ENCODE results near the gene GPS2.

Gene GPS2

DNA sequence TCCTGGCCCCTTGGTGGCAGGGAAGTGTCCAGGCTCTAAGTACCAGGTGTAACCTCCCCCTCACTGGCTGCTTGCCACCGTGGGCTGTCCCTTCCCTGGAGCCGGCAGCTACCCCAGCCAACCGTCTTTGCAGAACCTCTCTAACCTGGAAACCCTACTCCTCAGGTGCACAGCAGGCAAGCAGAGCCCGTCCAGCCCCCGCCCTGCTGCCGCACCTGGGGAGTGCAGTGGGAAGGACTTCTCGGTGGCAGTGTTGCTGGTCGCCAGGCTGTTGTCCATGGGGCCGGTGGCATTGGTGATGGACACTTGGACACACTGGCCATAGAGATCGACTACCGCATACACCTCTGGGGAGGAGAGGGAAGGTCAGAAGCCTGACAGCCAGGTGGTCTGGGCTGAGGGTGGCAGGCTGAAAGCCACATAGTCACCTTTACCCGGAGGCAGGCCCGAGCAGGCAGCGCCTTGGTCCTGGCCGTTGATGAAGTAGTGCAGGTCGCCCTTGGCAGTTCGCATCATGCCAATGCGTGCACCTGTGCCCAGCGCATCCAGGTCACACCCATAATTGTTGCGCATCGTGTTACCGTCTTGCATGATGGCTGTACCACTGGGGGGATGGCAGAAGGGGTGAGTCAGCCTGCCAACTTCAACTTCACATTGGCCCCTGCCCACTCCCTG, 7.5 kb upstream of the GPS2 start:
- no peaks in the 10 kb centered on the region for H3K9me3 ChIP-seq (ENCODE audit: control insufficient read depth in 2 of 2, low read length in 2 of 2)
- no peak overlapping the region for H3K4me3 ChIP-seq (ENCODE audit: low read length in 2 of 2)
- no peaks in the 10 kb centered on the region for H3K27me3 ChIP-seq (ENCODE audit: control insufficient read depth in 2 of 2, insufficient read depth in 2 of 2, low read length in 2 of 2)
- H3K36me3 ChIP-seq (ENCODE audit: control insufficient read depth in 2 of 2, insufficient read depth in 2 of 2, low read length in 2 of 2): peaks cover 51 to 74% of the 10 kb centered on the region in 2 donors
- H3K27ac ChIP-seq (ENCODE audit: low read depth in 2 of 2, low read length in 2 of 2): no peak overlapping the region
- no peak overlapping the region for H3K9ac ChIP-seq (ENCODE audit: low read depth in 1 of 2, low read length in 2 of 2)
- peaks cover 0 to 3% of the 10 kb centered on the region in 2 donors for H3K4me1 ChIP-seq (ENCODE audit: control insufficient read depth in 2 of 2, insufficient read depth in 2 of 2, low read length in 2 of 2)

- H3K4me3 ChIP-seq (ENCODE audit: low read length in 2 of 2): no peak overlapping the region
- H3K36me3 ChIP-seq (ENCODE audit: control insufficient read depth in 2 of 2, insufficient read depth in 2 of 2, low read length in 2 of 2): peaks cover 51 to 72% of the 10 kb centered on the region in 2 donors
- peaks cover 0 to 3% of the 10 kb centered on the region in 2 donors for H3K4me1 ChIP-seq (ENCODE audit: control insufficient read depth in 2 of 2, insufficient read depth in 2 of 2, low read length in 2 of 2)
- no peak overlapping the region for H3K27ac ChIP-seq (ENCODE audit: low read depth in 2 of 2, low read length in 2 of 2)
- H3K9me3 ChIP-seq (ENCODE audit: control insufficient read depth in 2 of 2, low read length in 2 of 2): no peaks in the 10 kb centered on the region
- no peak overlapping the region for H3K9ac ChIP-seq (ENCODE audit: low read depth in 1 of 2, low read length in 2 of 2)
- no peaks in the 10 kb centered on the region for H3K27me3 ChIP-seq (ENCODE audit: control insufficient read depth in 2 of 2, insufficient read depth in 2 of 2, low read length in 2 of 2)
These were observed 6.3 kb upstream of the GPS2 start for GRCh38 chr17:7321466-7321865.

DNA sequence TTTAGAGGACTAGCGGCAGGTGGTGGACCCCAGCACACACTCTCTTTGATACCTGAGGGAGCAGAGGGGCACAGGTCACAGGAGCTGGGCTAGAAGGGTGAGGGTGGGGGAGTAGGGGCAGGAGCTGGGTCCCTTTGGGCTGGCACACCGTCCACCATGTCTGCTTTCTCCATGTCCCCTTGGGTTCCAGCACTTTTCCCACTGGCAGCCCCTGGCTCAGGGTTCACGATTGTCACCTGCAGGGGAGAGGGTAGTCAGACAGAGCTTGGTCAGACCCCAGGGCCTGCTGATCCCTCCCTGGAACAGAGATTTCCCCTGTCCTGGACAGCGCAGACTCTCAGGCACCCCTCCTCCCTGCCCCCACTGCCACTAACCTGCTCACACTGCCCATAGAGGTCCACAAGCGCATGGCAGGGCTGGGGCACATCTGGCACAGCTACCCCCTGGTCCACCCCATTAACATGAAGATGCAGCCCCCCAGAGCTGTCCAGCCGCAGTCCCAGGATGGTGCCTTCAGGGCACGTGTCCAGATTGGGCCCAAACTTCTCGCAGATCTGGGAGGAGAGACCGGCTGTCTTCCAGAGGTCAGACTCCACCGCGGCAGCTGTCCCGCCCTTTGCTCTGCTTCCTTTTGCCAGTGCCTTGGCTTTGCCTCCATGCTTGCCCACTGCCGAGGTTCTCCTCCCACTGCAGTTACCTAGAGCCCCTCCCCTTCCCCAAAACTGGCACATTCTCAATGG, 3.1 kb upstream of the GPS2 start:
- Histone ChIP-seq H3K4me3 (ENCODE audit: low read length in 2 of 2) (no peak overlapping the region), H3K4me1 (ENCODE audit: control insufficient read depth in 2 of 2, insufficient read depth in 2 of 2, low read length in 2 of 2) (peaks cover 14 to 18% of the 10 kb centered on the region in 2 donors), H3K9ac (ENCODE audit: low read depth in 1 of 2, low read length in 2 of 2) (no peak overlapping the region), H3K27ac (ENCODE audit: low read depth in 2 of 2, low read length in 2 of 2) (no peak overlapping the region), H3K9me3 (ENCODE audit: control insufficient read depth in 2 of 2, low read length in 2 of 2) (no peaks in the 10 kb centered on the region), H3K36me3 (ENCODE audit: control insufficient read depth in 2 of 2, insufficient read depth in 2 of 2, low read length in 2 of 2) (peaks cover 46 to 58% of the 10 kb centered on the region in 2 donors), H3K27me3 (ENCODE audit: control insufficient read depth in 2 of 2, insufficient read depth in 2 of 2, low read length in 2 of 2) (no peaks in the 10 kb centered on the region)

- Histone ChIP-seq H3K4me3 (ENCODE audit: low read length in 2 of 2) (no peak overlapping the region), H3K4me1 (ENCODE audit: control insufficient read depth in 2 of 2, insufficient read depth in 2 of 2, low read length in 2 of 2) (peaks cover 14 to 24% of the 10 kb centered on the region in 2 donors), H3K27me3 (ENCODE audit: control insufficient read depth in 2 of 2, insufficient read depth in 2 of 2, low read length in 2 of 2) (no peaks in the 10 kb centered on the region), H3K9ac (ENCODE audit: low read depth in 1 of 2, low read length in 2 of 2) (no peak overlapping the region), H3K36me3 (ENCODE audit: control insufficient read depth in 2 of 2, insufficient read depth in 2 of 2, low read length in 2 of 2) (peaks cover 46 to 58% of the 10 kb centered on the region in 2 donors), H3K9me3 (ENCODE audit: control insufficient read depth in 2 of 2, low read length in 2 of 2) (no peaks in the 10 kb centered on the region), H3K27ac (ENCODE audit: low read depth in 2 of 2, low read length in 2 of 2) (no peak overlapping the region)
These were observed 2.1 kb upstream of the GPS2 start for GRCh38 chr17:7317161-7317803.

DNA sequence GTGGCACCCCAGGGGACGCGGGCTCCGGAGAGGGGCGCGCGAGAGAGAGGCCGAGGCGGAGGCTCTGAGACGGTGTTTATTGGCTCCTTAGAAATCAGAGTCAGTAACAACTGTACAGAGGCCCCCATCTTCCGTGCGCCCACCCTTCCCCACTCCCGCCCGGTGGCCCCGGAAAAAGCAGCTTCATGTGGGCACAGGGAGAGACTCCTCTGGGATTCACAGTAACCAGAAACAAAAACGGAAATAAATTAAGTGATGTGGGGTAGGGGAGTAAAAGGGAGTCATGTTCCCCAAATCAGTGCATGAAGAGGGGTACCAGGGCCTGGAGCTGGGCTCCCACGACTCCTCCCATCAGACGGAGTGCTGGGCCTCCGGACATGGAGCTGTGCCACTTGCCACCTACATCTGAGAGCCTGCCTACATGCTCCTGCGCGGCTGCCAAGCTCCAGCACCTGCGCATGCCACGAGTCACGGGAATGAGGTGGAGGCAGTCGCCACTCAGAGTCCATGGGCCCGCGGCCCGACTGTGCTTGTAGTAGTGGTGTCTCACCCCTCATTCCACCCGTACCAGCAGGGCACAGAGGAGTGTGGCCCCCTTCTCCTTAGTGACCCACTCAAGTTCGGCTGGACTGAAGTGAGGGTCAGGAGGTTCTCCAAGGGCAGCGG, 543 bp upstream of the GPS2 start:
- H3K36me3 ChIP-seq (ENCODE audit: control insufficient read depth in 2 of 2, insufficient read depth in 2 of 2, low read length in 2 of 2): peaks cover 42 to 55% of the 10 kb centered on the region in 2 donors

GRCh38 chr17:7313890-7314718, 1.1 kb downstream of the GPS2 start:
- H3K27ac ChIP-seq (ENCODE audit: low read depth in 2 of 2, low read length in 2 of 2): peak overlapping the region; percentile 87 to 93
- H3K36me3 ChIP-seq (ENCODE audit: control insufficient read depth in 2 of 2, insufficient read depth in 2 of 2, low read length in 2 of 2): peaks cover 49 to 62% of the 10 kb centered on the region in 2 donors
- H3K27me3 ChIP-seq (ENCODE audit: control insufficient read depth in 2 of 2, insufficient read depth in 2 of 2, low read length in 2 of 2): no peaks in the 10 kb centered on the region
- H3K9ac ChIP-seq (ENCODE audit: low read depth in 1 of 2, low read length in 2 of 2): peak overlapping the region; percentile 86 to 87
- H3K4me1 ChIP-seq (ENCODE audit: control insufficient read depth in 2 of 2, insufficient read depth in 2 of 2, low read length in 2 of 2): peaks cover 26 to 35% of the 10 kb centered on the region in 2 donors
- peak overlapping the region; percentile 81 to 88 for H3K4me3 ChIP-seq (ENCODE audit: low read length in 2 of 2)
- no peaks in the 10 kb centered on the region for H3K9me3 ChIP-seq (ENCODE audit: control insufficient read depth in 2 of 2, low read length in 2 of 2)

More for the DNA sequence above, 543 bp upstream of the GPS2 start:
- no peaks in the 10 kb centered on the region for H3K9me3 ChIP-seq (ENCODE audit: control insufficient read depth in 2 of 2, low read length in 2 of 2)
- H3K9ac ChIP-seq (ENCODE audit: low read depth in 1 of 2, low read length in 2 of 2): peak overlapping the region; percentile 86 to 87
- no peaks in the 10 kb centered on the region for H3K27me3 ChIP-seq (ENCODE audit: control insufficient read depth in 2 of 2, insufficient read depth in 2 of 2, low read length in 2 of 2)
- H3K4me1 ChIP-seq (ENCODE audit: control insufficient read depth in 2 of 2, insufficient read depth in 2 of 2, low read length in 2 of 2): peaks cover 14 to 24% of the 10 kb centered on the region in 2 donors
- H3K4me3 ChIP-seq (ENCODE audit: low read length in 2 of 2): peak overlapping the region; percentile 81 to 88
- H3K27ac ChIP-seq (ENCODE audit: low read depth in 2 of 2, low read length in 2 of 2): peak overlapping the region; percentile 87 to 93

DNA sequence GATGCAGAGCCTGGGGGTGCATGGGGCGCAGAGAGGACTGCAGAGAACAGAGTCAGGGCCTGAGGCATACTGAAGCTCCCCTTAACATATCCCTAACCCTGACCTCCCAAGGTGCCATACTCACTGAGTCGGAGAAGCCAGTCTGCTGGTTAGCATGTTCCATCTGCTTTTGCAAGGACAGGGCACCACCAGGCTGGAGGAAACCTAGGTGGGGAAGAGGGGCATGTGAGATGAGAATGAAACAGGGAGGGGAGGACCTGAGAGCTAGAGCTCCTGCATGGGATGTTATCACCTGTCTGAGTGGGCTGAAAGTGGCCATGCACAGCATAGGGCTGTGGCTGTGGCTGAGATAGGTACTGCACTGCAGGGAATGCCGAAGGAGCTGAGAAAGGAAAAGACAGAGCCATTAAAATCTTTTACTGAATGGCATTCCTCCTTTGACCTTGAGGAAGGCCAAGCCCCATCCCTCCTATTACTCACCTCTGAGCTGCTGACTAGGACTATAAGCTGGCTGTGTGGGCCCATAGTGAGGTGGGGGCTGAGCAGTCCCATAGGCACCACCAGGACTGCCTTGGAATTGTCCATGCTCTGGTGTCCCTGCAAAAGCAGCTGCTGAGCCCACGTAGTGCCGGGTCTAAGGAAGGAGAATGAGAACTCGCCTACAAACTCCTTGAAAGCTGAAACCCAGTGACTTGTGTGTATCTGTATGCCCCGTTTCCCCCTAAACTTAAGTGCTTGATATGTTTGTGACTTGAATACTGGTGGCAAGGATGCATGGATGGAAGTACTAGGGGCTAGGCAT, 1.9 kb downstream of the GPS2 start:
- Histone ChIP-seq H3K4me3 (ENCODE audit: low read length in 2 of 2) (no peak overlapping the region), H3K9ac (ENCODE audit: low read depth in 1 of 2, low read length in 2 of 2) (no peak overlapping the region), H3K4me1 (ENCODE audit: control insufficient read depth in 2 of 2, insufficient read depth in 2 of 2, low read length in 2 of 2) (peaks cover 33 to 40% of the 10 kb centered on the region in 2 donors), H3K27me3 (ENCODE audit: control insufficient read depth in 2 of 2, insufficient read depth in 2 of 2, low read length in 2 of 2) (no peaks in the 10 kb centered on the region), H3K27ac (ENCODE audit: low read depth in 2 of 2, low read length in 2 of 2) (no peak overlapping the region), H3K9me3 (ENCODE audit: control insufficient read depth in 2 of 2, low read length in 2 of 2) (no peaks in the 10 kb centered on the region), H3K36me3 (ENCODE audit: control insufficient read depth in 2 of 2, insufficient read depth in 2 of 2, low read length in 2 of 2) (peaks cover 43 to 53% of the 10 kb centered on the region in 2 donors)

GRCh38 chr17:7312432-7313087, 2.6 kb downstream of the GPS2 start:
- Histone ChIP-seq H3K9ac (ENCODE audit: low read depth in 1 of 2, low read length in 2 of 2) (no peak overlapping the region), H3K36me3 (ENCODE audit: control insufficient read depth in 2 of 2, insufficient read depth in 2 of 2, low read length in 2 of 2) (peaks cover 43 to 46% of the 10 kb centered on the region in 2 donors), H3K4me3 (ENCODE audit: low read length in 2 of 2) (no peak overlapping the region), H3K27me3 (ENCODE audit: control insufficient read depth in 2 of 2, insufficient read depth in 2 of 2, low read length in 2 of 2) (no peaks in the 10 kb centered on the region), H3K9me3 (ENCODE audit: control insufficient read depth in 2 of 2, low read length in 2 of 2) (no peaks in the 10 kb centered on the region), H3K4me1 (ENCODE audit: control insufficient read depth in 2 of 2, insufficient read depth in 2 of 2, low read length in 2 of 2) (peaks cover 33 to 40% of the 10 kb centered on the region in 2 donors), H3K27ac (ENCODE audit: low read depth in 2 of 2, low read length in 2 of 2) (no peak overlapping the region)

Data from mucosa of rectum (tissue), 2 donors.